Lower lobe of right lung (tissue), 2 donors: ENCODE measurements around the gene SPON1. TPM values are rescaled to one million over a fixed set of nuclear protein-coding genes. Genes with fewer than 3 reads are reported as not detected.

ENCODE experiments used
- ATAC-seq, 2 donors: fragments of 200-7000 bp; cut with Tn5 transposase; one replicate each; pipeline ENCODE4 v1.9.1; 2020 to 2022; ENCODE audit warnings: mild to moderate bottlenecking in 2 of 2, moderate library complexity in 2 of 2
- DNase-seq: peaks from one replicate; pipeline ENCODE4 v3.0.0-alpha.2; 2020
- H3K27ac ChIP-seq: fragments of 200-600 bp; one replicate; pipeline ENCODE4 v1.8.0; 2022
- H3K27me3 ChIP-seq: fragments of 200-600 bp; one replicate; pipeline ENCODE4 v1.8.0; 2022; ENCODE audit warnings: low read depth
- H3K36me3 ChIP-seq: fragments of 200-600 bp; one replicate; pipeline ENCODE4 v1.8.0; 2022; ENCODE audit warnings: mild to moderate bottlenecking
- H3K4me1 ChIP-seq: fragments of 200-600 bp; one replicate; pipeline ENCODE4 v1.8.0; 2022
- H3K4me3 ChIP-seq: fragments of 200-600 bp; one replicate; pipeline ENCODE4 v1.8.0; 2022; ENCODE audit warnings: mild to moderate bottlenecking
- H3K9me3 ChIP-seq: fragments of 200-600 bp; one replicate; pipeline ENCODE4 v1.8.0; 2022
- CTCF ChIP-seq: fragments of 200-600 bp; IDR thresholded peaks from one replicate; pipeline ENCODE4 v1.8.0; 2022; ENCODE audit warnings: antibody characterized with exemption, mild to moderate bottlenecking
- intact Hi-C: fragments of 100-400 bp; cut with DNase I; formaldehyde crosslinking; loops from one replicate; pipeline ENCODE4 v1.11.0; 2022
- total RNA-seq: library from RNA; stranded (reverse); fragmentation: NEBNext Ultra II Directional; extraction: Animal tissue kit (Norgen Biotek cat#: 25700); gene quantifications from one replicate; pipeline ENCODE4 v1.2.1, GENCODE V29; 2021
- donor health status: DM: no; HTN: yes; CAD: no; lungs with severe emphysema.

SPON1 gene
- total RNA-seq, 1 donor from 2014 or later = 40.1 TPM

- DNase-seq = no peak
- no peak for TF ChIP-seq CTCF
- peaks cover 5% of the 10 kb centered on the region for H3K27me3 ChIP-seq
- intact Hi-C loops = loop anchor here (10.0 kb wide), 1 partner anchor 299 kb away; no protein-coding TSS in a partner anchor
- H3K27ac ChIP-seq = no peak overlapping the region
- H3K36me3 ChIP-seq = no peaks in the 10 kb centered on the region
- no peak overlapping the region for H3K4me3 ChIP-seq
- peaks cover 25% of the 10 kb centered on the region for H3K4me1 ChIP-seq
- peak; percentile 16 to 34 for ATAC-seq
- H3K9me3 ChIP-seq = no peaks in the 10 kb centered on the region
Observed at GRCh38 chr11:14253421-14253820, 290.9 kb downstream of the SPON1 start.

- Histone ChIP-seq H3K36me3 (no peaks in the 10 kb centered on the region), H3K4me1 (peaks cover 25% of the 10 kb centered on the region), H3K9me3 (no peaks in the 10 kb centered on the region), H3K4me3 (no peak overlapping the region), H3K27ac (no peak overlapping the region), H3K27me3 (peaks cover under 1% of the 10 kb centered on the region)
- TF ChIP-seq CTCF = no peak
- intact Hi-C loops = loop anchor here (10.0 kb wide), 1 partner anchor 299 kb away; no protein-coding TSS in a partner anchor
- DNase-seq (peak; percentile 49), ATAC-seq (peak; percentile 48 to 57)
Observed at GRCh38 chr11:14253840-14254239, 291.3 kb downstream of the SPON1 start.

GRCh38 chr11:14254533-14255237 lies 292.2 kb downstream of the SPON1 start:
- TF ChIP-seq CTCF = no peak

GRCh38 chr11:14255238-14255534 lies 292.7 kb downstream of the SPON1 start:
- intact Hi-C loops = loop anchor here (10.0 kb wide), 1 partner anchor 300 kb away; no protein-coding TSS in a partner anchor
- peaks cover 3% of the 10 kb centered on the region for H3K27me3 ChIP-seq
- no peaks in the 10 kb centered on the region for H3K36me3 ChIP-seq
- H3K4me3 ChIP-seq = no peak overlapping the region
- H3K4me1 ChIP-seq = peaks cover 21% of the 10 kb centered on the region
- no peak for DNase-seq
- no peak for TF ChIP-seq CTCF
- ATAC-seq = no peak
- no peak overlapping the region for H3K27ac ChIP-seq
- no peaks in the 10 kb centered on the region for H3K9me3 ChIP-seq

More at GRCh38 chr11:14254533-14255237, 292.2 kb downstream of the SPON1 start:
- Histone ChIP-seq H3K36me3 (no peaks in the 10 kb centered on the region), H3K27me3 (peaks cover 3% of the 10 kb centered on the region), H3K27ac (peak overlapping the region; percentile 31), H3K4me1 (peaks cover 21% of the 10 kb centered on the region), H3K9me3 (no peaks in the 10 kb centered on the region), H3K4me3 (no peak overlapping the region)
- ATAC-seq = no peak
- no peak for DNase-seq
- intact Hi-C loops = loop anchor here (10.0 kb wide), 1 partner anchor 300 kb away; no protein-coding TSS in a partner anchor

- Histone ChIP-seq H3K4me1 (peaks cover 21% of the 10 kb centered on the region), H3K4me3 (no peak overlapping the region), H3K36me3 (no peaks in the 10 kb centered on the region), H3K27me3 (peaks cover 3% of the 10 kb centered on the region), H3K9me3 (no peaks in the 10 kb centered on the region), H3K27ac (no peak overlapping the region)
- DNase-seq (no peak), ATAC-seq (peak; percentile 50 to 63)
- intact Hi-C loops = loop anchor here (10.0 kb wide), 1 partner anchor 304 kb away; no protein-coding TSS in a partner anchor
- TF ChIP-seq CTCF = no peak
Observed at GRCh38 chr11:14258221-14258935, 295.9 kb downstream of the SPON1 start.
